AG09309 (cell line): Measurements from ENCODE around the gene SLC50A1.
A peak's percentile ranks its signal among the peaks of the same experiment; 100 is the strongest.
"Not testable (repeated sequence)": the region's sequence is repeated elsewhere in the genome, so short reads cannot be mapped to it uniquely, and the experiment has no call there.

ENCODE experiments used
- DNase-seq: peaks from one replicate; pipeline ENCODE4 v3.0.0-alpha.2; 2010; ENCODE audit warnings: low read depth
- H3K4me3 ChIP-seq: 2 replicates; pipeline ENCODE4 v1.5.1; 2011; ENCODE audit warnings: mild to moderate bottlenecking, low read depth, low read length, moderate library complexity; ENCODE audit not compliant: control insufficient read depth
- CTCF ChIP-seq: IDR thresholded peaks from 2 replicates; pipeline ENCODE4 v1.5.1; 2011; ENCODE audit warnings: mild to moderate bottlenecking, low read depth, low read length, inconsistent platforms; ENCODE audit not compliant: insufficient read depth, control insufficient read depth; ENCODE audit errors: missing control alignments

SLC50A1 gene

GRCh38 chr1:155167166-155168104, 31.8 kb downstream of the SLC50A1 start:
- TF ChIP-seq CTCF, result peak; percentile 92
- peak; percentile 18 for DNase-seq
- H3K4me3 ChIP-seq, result no peak overlapping the region

- not testable (repeated sequence) for H3K4me3 ChIP-seq, DNase-seq
Measured at GRCh38 chr1:155168105-155168445, 32.4 kb downstream of the SLC50A1 start.

GRCh38 chr1:155168456-155169210, 33.0 kb downstream of the SLC50A1 start:
- no peak overlapping the region for H3K4me3 ChIP-seq
- no peak for DNase-seq
- no peak for TF ChIP-seq CTCF

- no peak for TF ChIP-seq CTCF
- H3K4me3 ChIP-seq, result no peak overlapping the region
- no peak for DNase-seq
Measured at GRCh38 chr1:155169541-155169940, 33.9 kb downstream of the SLC50A1 start.

- DNase-seq, result no peak
- H3K4me3 ChIP-seq, result no peak overlapping the region
- TF ChIP-seq CTCF, result no peak
Measured at GRCh38 chr1:155170101-155170785, 34.6 kb downstream of the SLC50A1 start.

GRCh38 chr1:155170806-155171205, 35.2 kb downstream of the SLC50A1 start:
- DNase-seq, result no peak
- no peak overlapping the region for H3K4me3 ChIP-seq
- TF ChIP-seq CTCF, result no peak
